Measurements from ENCODE around the gene ADRA2B.

The ADRA2B gene

GRCh38 chr2:96108151-96108540, 8.2 kb downstream of the ADRA2B start:
- peak overlapping the region in 1 of 11 experiments; percentile 43; a peak in 2 of 22 replicates for H3K27ac ChIP-seq
- H3K9me3 ChIP-seq (replicated peaks in 1 of 11), result peaks cover 12 to 22% (median 15%) of the 10 kb centered on the region in 11 experiments
- no peak overlapping the region for H3K4me3 ChIP-seq
- no peaks in the 10 kb centered on the region for H3K27me3 ChIP-seq
- TF ChIP-seq Cebpa-rat (IDR thresholded peaks at IDR 0.05), result no peak
- no peaks in the 10 kb centered on the region; a peak in 1 of 22 replicates for H4K20me1 ChIP-seq
- peak overlapping the region in 5 of 11 experiments; percentile 9 to 31 (median 14); a peak in 2 of 22 replicates for H3K9ac ChIP-seq
- H3K4me1 ChIP-seq, result peaks cover 34 to 67% (median 53%) of the 10 kb centered on the region in 10 experiments
- peak overlapping the region; percentile 64 to 88 (median 80) for H3K4me2 ChIP-seq
- peaks cover 0 to 6% (median 0%) of the 10 kb centered on the region in 11 experiments; a peak in 1 of 22 replicates for H3K36me3 ChIP-seq

GRCh38 chr2:96107708-96108065, 8.7 kb downstream of the ADRA2B start:
- H4K20me1 ChIP-seq, result no peaks in the 10 kb centered on the region; a peak in 1 of 22 replicates
- H3K27me3 ChIP-seq, result no peaks in the 10 kb centered on the region
- H3K4me2 ChIP-seq, result peak overlapping the region; percentile 64 to 88 (median 80); a peak in 21 of 22 replicates
- no peak overlapping the region for H3K4me3 ChIP-seq
- peaks cover 0 to 6% (median 0%) of the 10 kb centered on the region in 11 experiments; a peak in 1 of 22 replicates for H3K36me3 ChIP-seq
- no peak for TF ChIP-seq Cebpa-rat (IDR thresholded peaks at IDR 0.05)
- H3K9ac ChIP-seq, result peak overlapping the region in 2 of 11 experiments; percentile 9 to 14; a peak in 1 of 22 replicates
- peaks cover 12 to 22% (median 15%) of the 10 kb centered on the region in 11 experiments for H3K9me3 ChIP-seq (replicated peaks in 1 of 11)
- H3K4me1 ChIP-seq, result peaks cover 39 to 67% (median 53%) of the 10 kb centered on the region in 10 experiments
- no peak overlapping the region for H3K27ac ChIP-seq

GRCh38 chr2:96106991-96107707, 9.2 kb downstream of the ADRA2B start:
- Histone ChIP-seq H3K9me3 (replicated peaks in 1 of 11) (peaks cover 12 to 22% (median 15%) of the 10 kb centered on the region in 11 experiments), H3K4me1 (peaks cover 43 to 67% (median 56%) of the 10 kb centered on the region in 10 experiments), H3K27ac (no peak overlapping the region), H3K4me3 (no peak overlapping the region), H3K9ac (no peak overlapping the region), H3K27me3 (no peaks in the 10 kb centered on the region), H3K4me2 (peak overlapping the region; percentile 64 to 88 (median 80); a peak in 17 of 22 replicates), H3K36me3 (peaks cover 0 to 6% (median 0%) of the 10 kb centered on the region in 11 experiments; a peak in 1 of 22 replicates), H4K20me1 (no peaks in the 10 kb centered on the region; a peak in 1 of 22 replicates)
- TF ChIP-seq Cebpa-rat (IDR thresholded peaks at IDR 0.05), result no peak

- no peak for TF ChIP-seq Cebpa-rat (IDR thresholded peaks at IDR 0.05)
- peaks cover 43 to 72% (median 62%) of the 10 kb centered on the region in 10 experiments for H3K4me1 ChIP-seq
- H3K4me2 ChIP-seq, result no peak overlapping the region
- no peaks in the 10 kb centered on the region for H3K27me3 ChIP-seq
- H3K9ac ChIP-seq, result no peak overlapping the region
- no peak overlapping the region for H3K4me3 ChIP-seq
- peaks cover 0 to 6% (median 0%) of the 10 kb centered on the region in 11 experiments; a peak in 1 of 22 replicates for H3K36me3 ChIP-seq
- no peak overlapping the region for H3K27ac ChIP-seq
- peaks cover 12 to 22% (median 15%) of the 10 kb centered on the region in 11 experiments for H3K9me3 ChIP-seq (replicated peaks in 1 of 11)
- no peaks in the 10 kb centered on the region; a peak in 1 of 22 replicates for H4K20me1 ChIP-seq
Observed at GRCh38 chr2:96105994-96106715, 10.2 kb downstream of the ADRA2B start.

GRCh38 chr2:96105152-96105915, 11.0 kb downstream of the ADRA2B start:
- Histone ChIP-seq H3K36me3 (peaks cover 0 to 6% (median 0%) of the 10 kb centered on the region in 11 experiments; a peak in 1 of 22 replicates), H3K27ac (no peak overlapping the region; a peak in 1 of 22 replicates), H3K4me3 (0 out of 20 replicates have a peak overlapping the region, but pooled peaks of 1 of the 10 experiments have one; percentile 0), H4K20me1 (no peaks in the 10 kb centered on the region; a peak in 1 of 22 replicates), H3K9ac (no peak overlapping the region), H3K27me3 (no peaks in the 10 kb centered on the region), H3K9me3 (replicated peaks in 1 of 11) (peaks cover 12 to 22% (median 15%) of the 10 kb centered on the region in 11 experiments), H3K4me2 (peak overlapping the region in 2 of 11 experiments; percentile 59 to 70; a peak in 3 of 22 replicates), H3K4me1 (peaks cover 51 to 74% (median 69%) of the 10 kb centered on the region in 10 experiments)
- TF ChIP-seq Cebpa-rat (IDR thresholded peaks at IDR 0.05), result no peak

- TF ChIP-seq Cebpa-rat (IDR thresholded peaks at IDR 0.05), result no peak
Observed at GRCh38 chr2:96104487-96104861, 11.9 kb downstream of the ADRA2B start.

GRCh38 chr2:96103761-96104486, 12.4 kb downstream of the ADRA2B start:
- Histone ChIP-seq H3K27ac (peak overlapping the region in 9 of 11 experiments; percentile 48 to 77 (median 70); a peak in 16 of 22 replicates), H3K9ac (peak overlapping the region in 8 of 11 experiments; percentile 37 to 65 (median 58); a peak in 15 of 22 replicates), H4K20me1 (no peaks in the 10 kb centered on the region; a peak in 1 of 22 replicates), H3K4me1 (peaks cover 57 to 81% (median 75%) of the 10 kb centered on the region in 10 experiments), H3K27me3 (no peaks in the 10 kb centered on the region), H3K9me3 (replicated peaks in 1 of 11) (peaks cover 12 to 22% (median 15%) of the 10 kb centered on the region in 11 experiments), H3K36me3 (peaks cover 0 to 6% (median 0%) of the 10 kb centered on the region in 11 experiments; a peak in 1 of 22 replicates), H3K4me3 (peak overlapping the region in 2 of 10 experiments; percentile 6 to 9; a peak in 1 of 20 replicates), H3K4me2 (peak overlapping the region; percentile 63 to 87 (median 83))
- no peak for TF ChIP-seq Cebpa-rat (IDR thresholded peaks at IDR 0.05)

More at GRCh38 chr2:96104487-96104861, 11.9 kb downstream of the ADRA2B start:
- Histone ChIP-seq H4K20me1 (no peaks in the 10 kb centered on the region; a peak in 1 of 22 replicates), H3K9me3 (replicated peaks in 1 of 11) (peaks cover 12 to 22% (median 15%) of the 10 kb centered on the region in 11 experiments), H3K27ac (peak overlapping the region in 8 of 11 experiments; percentile 51 to 73 (median 67); a peak in 15 of 22 replicates), H3K27me3 (no peaks in the 10 kb centered on the region), H3K4me3 (no peak overlapping the region), H3K4me1 (peaks cover 56 to 81% (median 75%) of the 10 kb centered on the region in 10 experiments), H3K36me3 (peaks cover 0 to 6% (median 0%) of the 10 kb centered on the region in 11 experiments; a peak in 1 of 22 replicates), H3K9ac (peak overlapping the region in 3 of 11 experiments; percentile 18 to 57 (median 44); a peak in 5 of 22 replicates), H3K4me2 (peak overlapping the region; percentile 52 to 79 (median 66); a peak in 21 of 22 replicates)

Data from BLaER1 treated with 17β-estradiol and CSF1 and Interleukin-3, amounts not matched to agents 10 nM and 100 nM (cell line).